ENCODE results near the gene LRRC8B.

The LRRC8B gene

DNA sequence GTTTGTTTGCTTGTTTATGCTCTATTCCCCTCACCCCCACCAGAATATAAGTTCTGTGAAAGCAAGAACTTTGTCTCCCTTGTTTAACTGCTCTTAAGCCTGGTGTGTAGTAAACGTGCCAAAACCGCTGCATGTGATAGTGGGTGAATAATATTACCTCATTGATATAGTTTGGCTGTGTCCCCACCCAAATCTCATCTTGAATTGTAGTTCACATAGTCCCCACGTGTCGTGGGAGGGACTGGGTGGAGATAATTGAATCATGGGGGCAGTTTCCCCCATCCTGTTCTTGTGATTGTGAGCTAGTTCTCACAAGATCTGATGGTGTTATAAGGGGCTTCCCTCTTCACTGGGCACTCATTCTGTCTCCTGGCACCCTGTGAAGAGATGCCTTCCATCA is 7.6 kb downstream of the LRRC8B start:
- no peak for DNase-seq (ENCODE audit: low read depth)
- no peak overlapping the region for H3K4me3 ChIP-seq (ENCODE audit: low read depth, low read length)
- TF ChIP-seq, protein P1, sequence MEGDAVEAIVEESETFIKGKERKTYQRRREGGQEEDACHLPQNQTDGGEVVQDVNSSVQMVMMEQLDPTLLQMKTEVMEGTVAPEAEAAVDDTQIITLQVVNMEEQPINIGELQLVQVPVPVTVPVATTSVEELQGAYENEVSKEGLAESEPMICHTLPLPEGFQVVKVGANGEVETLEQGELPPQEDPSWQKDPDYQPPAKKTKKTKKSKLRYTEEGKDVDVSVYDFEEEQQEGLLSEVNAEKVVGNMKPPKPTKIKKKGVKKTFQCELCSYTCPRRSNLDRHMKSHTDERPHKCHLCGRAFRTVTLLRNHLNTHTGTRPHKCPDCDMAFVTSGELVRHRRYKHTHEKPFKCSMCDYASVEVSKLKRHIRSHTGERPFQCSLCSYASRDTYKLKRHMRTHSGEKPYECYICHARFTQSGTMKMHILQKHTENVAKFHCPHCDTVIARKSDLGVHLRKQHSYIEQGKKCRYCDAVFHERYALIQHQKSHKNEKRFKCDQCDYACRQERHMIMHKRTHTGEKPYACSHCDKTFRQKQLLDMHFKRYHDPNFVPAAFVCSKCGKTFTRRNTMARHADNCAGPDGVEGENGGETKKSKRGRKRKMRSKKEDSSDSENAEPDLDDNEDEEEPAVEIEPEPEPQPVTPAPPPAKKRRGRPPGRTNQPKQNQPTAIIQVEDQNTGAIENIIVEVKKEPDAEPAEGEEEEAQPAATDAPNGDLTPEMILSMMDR (IDR thresholded peaks at IDR 0.05; ENCODE audit: low read depth, low read length, missing control alignments), result no peak

DNA sequence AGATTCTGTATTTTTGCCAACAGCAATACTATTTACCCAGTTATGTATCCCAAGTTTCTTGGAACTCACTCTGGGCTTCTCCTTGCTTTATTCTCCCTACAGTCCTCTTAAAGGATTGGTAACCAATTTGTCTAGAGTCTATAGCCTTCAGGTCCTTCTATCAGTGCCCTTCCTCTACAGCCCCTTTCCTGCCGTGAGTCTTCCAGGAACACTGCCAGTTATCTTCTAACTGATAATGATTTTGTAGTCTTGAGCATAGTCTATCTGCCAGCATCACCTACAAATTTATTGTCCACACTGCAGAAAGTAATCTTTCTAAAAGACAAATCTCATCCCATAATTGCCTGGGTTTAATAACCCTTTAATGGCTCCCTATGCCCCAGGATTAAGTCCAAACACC is 8.2 kb downstream of the LRRC8B start:
- TF ChIP-seq, protein P1 (IDR thresholded peaks at IDR 0.05; ENCODE audit: low read depth, low read length, missing control alignments), result no peak
- DNase-seq (ENCODE audit: low read depth), result no peak
- H3K4me3 ChIP-seq (ENCODE audit: low read depth, low read length), result no peak overlapping the region

DNA sequence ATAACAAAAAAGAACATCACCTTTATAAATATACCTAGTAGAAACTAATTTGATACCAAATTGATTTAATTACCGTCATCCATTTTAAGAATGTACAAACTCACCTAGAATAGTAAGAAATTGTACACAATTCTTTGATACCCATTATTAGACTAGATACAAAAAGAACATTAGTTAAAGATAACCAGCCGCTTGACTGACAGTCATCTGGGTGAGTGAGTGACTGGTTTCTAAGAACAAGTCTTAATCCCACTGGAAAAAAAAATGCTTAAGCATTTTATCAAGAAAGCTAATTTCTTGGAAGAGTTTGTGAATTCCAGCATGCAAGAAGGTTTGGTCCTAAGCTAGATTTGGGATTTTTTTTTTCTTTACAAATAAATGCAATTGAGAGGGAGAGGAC is 10.9 kb downstream of the LRRC8B start:
- DNase-seq (ENCODE audit: low read depth), result no peak
- H3K4me3 ChIP-seq (ENCODE audit: low read depth, low read length), result no peak overlapping the region
- TF ChIP-seq, protein P1 (IDR thresholded peaks at IDR 0.05; ENCODE audit: low read depth, low read length, missing control alignments), result no peak

DNA sequence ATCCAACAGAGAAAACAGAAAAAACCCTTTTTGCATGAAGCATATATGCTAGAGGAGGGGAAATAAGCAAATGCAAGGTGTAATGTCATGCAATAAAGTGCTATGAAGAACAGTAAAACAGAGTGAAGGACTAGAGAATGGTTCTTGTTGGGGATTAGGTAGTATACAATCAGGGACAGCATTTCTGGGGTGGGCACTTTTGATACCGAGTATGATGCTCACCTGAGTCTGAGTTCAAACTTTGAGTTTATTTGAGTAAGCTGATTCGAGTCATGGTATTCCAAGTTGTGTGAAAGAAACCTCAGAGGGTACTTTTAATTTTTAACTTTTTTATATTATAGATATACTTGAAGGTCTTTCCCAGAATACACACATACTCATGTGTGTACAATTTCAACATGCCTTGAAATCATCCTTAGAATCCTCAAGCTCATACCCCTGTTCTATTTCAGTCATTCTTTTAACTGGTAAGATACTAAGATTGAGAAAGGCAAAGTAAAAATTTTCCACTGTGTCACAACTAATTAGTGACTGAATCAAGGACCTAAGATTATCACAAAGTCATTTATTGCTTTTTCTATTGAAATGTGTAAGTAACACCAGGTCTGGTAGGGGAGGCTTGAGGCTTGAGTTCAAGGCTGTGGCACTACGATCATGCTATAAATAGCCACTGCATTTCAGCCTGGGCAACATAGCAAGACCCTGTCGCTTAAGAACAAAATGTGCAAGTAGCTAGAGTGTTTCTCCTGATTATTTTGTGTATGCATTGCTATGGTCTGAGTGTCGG is 12.1 kb downstream of the LRRC8B start:
- TF ChIP-seq, protein P1 (IDR thresholded peaks at IDR 0.05; ENCODE audit: low read depth, low read length, missing control alignments), result no peak
- DNase-seq (ENCODE audit: low read depth), result no peak
- H3K4me3 ChIP-seq (ENCODE audit: low read depth, low read length), result no peak overlapping the region

DNA sequence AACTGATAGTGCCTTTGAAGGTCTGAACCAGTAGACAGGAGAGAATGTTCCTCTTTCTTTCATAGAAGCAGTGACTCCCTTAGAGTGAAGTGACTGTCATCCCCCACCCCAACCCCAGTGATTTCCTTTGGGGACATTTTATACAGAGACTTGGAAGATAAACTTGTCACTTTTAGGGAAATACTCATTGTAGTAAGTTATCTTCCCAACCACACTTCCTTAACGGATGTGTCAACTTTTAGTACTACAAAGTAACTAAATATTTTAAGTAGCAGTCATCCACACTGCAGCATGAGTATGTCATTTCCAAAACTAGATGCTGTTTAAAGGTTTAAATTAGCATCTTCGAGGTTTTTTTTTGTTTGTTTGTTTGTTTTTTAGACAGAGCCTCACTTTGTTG is 13.7 kb downstream of the LRRC8B start:
- no peak overlapping the region for H3K4me3 ChIP-seq (ENCODE audit: low read depth, low read length)
- TF ChIP-seq, protein P1 (IDR thresholded peaks at IDR 0.05; ENCODE audit: low read depth, low read length, missing control alignments), result no peak
- DNase-seq (ENCODE audit: low read depth), result no peak

DNA sequence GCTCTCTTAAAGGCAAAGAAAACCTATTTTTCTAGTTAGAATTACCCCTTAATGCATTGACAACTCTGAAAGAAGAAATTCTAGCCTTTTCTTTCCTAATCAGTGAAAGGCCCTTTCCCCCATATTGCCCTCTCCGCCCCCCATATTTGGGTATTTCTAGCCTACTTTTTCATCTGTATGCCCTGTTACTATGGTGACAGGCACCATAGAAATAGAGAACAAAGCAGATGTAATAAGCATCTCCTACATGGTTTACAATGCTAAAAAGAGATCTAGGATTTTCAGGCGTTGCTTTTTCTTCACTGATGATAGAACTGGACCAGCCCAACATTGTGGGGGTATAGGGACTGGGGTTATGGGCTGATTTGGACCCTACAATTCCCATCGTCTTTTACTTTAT is 14.5 kb downstream of the LRRC8B start:
- H3K4me3 ChIP-seq (ENCODE audit: low read depth, low read length), result no peak overlapping the region
- TF ChIP-seq, protein P1 (IDR thresholded peaks at IDR 0.05; ENCODE audit: low read depth, low read length, missing control alignments), result no peak

DNA sequence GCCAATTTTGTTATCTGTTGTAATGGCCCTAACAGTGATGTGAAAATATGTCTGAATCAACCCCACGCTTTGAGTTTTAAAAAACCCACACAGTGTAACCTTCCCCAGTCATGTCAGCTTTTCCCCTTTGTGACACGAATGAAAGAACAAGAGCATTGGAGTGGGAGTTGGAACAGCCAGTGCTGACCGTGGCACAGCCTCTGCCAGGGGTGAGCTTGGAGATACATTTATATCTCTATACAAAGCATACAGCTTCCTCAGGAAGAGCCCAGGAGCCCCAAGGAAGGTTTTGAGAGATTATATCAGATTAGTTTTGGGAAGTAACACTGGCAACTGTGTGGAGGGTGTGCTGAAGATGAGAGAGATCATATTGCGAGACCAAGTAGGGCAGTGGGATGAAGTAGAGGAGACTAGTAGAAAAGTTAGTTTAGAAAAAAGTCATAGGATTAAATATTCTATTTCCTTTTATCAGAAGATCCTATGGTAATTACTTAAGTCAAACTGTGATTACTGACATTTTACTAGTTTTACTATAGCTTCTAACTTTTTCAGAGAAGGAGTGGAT is 15.9 kb downstream of the LRRC8B start:
- H3K4me3 ChIP-seq (ENCODE audit: low read depth, low read length), result no peak overlapping the region
- TF ChIP-seq, protein P1 (IDR thresholded peaks at IDR 0.05; ENCODE audit: low read depth, low read length, missing control alignments), result no peak
- no peak for DNase-seq (ENCODE audit: low read depth)

More for the DNA sequence above, 14.5 kb downstream of the LRRC8B start:
- no peak for DNase-seq (ENCODE audit: low read depth)

Measured in GM12864 (cell line).